IPS DF 4.7 (cell line): Measurements from ENCODE around the gene LAMTOR2.

ENCODE experiments used
- DNase-seq: peaks from one replicate; pipeline ENCODE4 v3.0.0-alpha.2; 2013; ENCODE audit warnings: low spot score; ENCODE audit errors: extremely low read depth

The LAMTOR2 gene

DNA sequence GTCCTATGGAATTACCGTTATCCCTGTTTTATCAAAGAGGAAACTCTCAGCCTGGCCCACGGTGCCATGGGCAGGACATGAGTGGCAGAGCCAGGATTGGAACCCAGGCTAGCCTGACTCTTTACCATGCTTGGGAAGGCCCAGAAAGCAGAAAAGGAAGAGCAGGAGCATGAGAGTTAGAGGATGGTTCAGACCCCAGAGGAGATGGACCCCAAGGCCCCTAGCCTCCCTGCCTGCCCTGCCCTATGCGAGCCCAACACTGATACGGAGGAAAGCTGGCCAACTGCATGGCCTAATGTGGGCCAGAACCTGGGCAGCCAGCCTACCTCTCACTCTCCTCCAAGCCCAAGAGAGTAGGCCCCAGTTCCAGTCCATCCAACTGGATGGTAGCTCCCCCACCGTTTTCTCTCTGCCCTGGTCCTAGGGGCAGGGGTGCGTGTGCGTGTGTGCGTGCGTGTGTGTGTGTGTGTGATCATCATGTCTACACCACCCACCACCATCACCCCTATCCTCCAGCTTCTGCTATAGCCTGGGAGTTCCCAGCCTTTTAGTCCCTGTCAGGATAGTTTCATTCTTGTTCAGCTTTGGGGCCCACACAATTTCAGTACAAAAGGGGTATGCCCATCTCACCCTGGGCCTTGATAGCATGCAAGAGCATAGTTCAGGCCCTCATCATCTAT, 43.1 kb downstream of the LAMTOR2 start:
- no peak for DNase-seq

DNA sequence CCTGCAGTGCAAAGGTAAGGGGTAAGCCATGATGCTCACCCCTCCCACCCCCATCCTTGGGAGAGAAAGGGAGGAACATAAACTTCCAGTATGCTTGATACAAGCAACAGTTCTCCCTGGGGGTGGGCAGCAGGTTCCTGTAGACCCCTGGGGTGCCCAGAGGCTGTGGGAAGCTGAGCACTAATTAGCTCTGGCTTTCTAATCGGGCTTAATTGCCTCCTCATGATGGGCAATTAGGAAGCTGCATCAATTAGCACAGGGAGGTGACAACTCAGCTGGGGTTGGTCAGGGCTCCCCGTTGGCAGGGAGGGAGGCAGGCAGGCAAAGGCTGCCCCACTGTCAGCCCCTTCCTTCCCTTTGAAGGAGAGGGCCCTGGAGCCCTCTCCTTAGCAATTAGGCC, 44.2 kb downstream of the LAMTOR2 start:
- DNase-seq, result no peak

DNA sequence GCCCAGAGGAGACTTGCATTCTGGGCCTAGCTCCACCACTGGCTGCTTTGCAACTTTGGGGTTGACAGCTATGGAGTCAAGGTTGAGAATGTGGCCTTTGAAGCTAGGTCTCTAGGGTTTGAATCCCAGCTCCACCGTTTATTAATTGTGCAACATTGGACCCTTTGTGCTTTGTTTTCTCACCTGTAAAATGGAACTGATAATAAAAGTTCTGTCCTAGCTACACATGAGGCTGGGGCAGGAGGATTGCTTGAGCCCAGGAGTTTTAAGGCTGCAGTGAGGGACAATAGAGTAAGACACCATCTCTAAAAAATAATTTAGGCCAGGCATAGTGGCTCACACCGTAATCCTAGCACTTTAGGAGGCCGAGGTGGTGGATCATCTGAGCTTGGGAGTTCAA, 44.7 kb downstream of the LAMTOR2 start:
- no peak for DNase-seq

DNA sequence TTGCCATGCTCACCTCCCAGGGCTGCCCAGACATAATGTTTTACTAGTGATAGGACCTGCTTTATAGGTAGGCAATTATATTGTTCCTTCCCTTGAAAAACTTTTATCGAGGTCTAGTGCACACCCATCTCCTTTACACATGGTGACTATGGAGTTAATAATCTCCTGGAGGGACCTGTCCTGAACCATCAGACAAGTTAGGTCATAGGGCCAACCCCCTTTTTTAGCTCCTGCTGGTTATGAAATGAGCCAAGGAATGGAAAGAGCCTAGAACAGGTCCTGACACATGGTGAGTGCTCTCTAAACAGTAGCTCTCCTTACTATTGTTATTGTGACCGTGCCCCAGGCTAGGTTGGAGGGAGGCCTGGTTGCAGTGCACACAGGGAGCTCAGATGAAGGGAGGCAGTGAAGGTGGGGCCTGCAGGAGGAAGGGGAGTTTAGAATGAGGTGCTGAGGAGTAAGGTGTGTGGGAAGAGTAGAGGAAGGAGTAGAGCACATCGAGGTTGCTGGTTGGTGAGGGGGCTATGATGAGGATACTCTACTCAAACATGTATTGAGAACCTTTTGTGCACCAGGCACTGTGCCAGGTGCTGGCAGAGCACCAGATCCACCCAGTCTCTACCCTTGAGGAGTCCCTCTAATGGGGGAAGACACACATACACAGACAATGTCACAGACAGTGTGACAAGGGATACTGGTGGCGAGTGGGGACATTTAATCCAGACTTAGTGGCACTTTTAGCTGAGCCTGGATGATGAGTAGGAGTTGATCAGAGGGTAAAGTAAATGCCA, 45.8 kb downstream of the LAMTOR2 start:
- DNase-seq, result no peak

DNA sequence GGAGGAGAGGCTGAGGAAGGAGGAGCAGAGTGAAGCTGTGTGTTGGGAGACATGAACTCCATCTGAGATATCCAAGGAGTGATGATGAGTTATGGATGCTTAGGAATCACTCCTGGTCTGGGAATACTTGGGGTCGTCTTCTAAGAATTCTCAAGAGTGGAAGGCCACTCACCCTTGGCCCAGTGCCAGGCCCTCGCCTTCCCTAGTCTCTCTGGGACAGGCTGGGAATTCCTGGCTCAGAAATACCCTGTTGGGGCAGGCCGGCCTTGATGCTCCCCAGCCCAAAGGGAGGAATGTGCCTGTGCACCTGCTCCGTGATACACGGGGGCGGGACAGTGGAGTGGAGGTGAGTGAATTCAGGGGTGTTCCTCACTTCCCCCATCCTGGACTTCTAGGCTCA, 47.3 kb downstream of the LAMTOR2 start:
- DNase-seq, result no peak

DNA sequence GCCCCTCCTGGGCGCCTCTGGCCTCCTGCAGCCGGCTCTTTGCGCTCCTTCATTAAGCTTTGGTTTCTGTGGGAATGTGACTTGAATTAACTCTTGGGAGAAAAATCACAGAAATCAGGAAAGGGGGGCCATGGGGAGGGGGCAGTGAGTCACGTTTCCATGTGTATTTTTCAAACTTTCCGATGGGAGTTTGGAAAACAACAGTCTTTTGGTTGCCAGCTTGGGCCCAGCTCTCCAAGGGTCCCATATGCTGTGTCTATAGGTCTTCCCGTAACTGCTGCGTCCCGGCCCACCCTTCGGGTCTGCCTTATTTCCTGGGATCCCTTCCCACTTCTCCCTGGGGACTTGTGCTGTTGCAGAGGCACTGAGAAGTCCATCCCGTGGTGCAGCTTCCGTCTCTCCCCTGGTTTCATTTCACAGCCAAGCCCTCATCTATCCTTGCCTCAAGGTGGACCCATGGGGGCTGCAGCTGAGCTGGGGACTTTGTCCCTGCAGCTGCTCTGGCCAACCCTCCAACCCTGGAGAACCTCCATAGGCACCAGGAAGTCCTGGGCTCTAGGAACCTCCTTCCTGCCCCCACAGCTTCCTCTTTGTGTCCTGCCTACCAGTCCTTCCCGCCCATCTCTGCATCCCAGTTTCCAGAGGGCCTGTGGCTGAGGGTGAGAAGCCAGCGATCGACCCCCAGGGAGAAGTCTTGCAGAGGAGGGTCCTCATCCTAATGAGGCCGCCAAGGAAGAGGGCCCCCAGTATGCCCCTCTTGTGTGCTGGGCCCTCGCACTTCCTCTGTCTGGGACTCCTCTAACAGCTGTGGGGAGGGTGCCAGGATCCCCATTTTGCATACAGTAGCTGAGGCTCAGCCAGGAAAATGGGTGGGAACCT, 48.3 kb downstream of the LAMTOR2 start:
- DNase-seq, result no peak

DNA sequence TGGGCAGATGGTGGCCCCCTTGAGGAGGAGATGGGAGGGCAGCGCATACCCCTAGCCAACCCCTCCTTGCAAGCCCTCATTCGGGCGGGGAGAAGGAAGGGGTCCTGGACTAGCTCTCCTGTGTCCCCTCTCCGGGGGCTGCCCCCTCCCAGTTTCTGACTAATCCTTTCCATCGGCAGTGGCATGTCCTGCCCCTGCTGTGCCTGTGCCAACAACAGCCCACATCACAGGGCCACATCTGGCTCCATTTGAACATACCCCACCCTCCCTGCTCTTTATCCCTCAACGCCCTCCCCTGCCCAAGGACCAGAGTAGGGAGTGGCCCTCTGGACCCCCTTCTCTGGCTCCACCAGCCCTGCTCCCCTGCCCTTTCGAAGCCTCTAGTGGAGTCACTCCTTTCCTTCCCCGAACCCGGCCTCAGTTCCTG, 49.0 kb downstream of the LAMTOR2 start:
- no peak for DNase-seq

DNA sequence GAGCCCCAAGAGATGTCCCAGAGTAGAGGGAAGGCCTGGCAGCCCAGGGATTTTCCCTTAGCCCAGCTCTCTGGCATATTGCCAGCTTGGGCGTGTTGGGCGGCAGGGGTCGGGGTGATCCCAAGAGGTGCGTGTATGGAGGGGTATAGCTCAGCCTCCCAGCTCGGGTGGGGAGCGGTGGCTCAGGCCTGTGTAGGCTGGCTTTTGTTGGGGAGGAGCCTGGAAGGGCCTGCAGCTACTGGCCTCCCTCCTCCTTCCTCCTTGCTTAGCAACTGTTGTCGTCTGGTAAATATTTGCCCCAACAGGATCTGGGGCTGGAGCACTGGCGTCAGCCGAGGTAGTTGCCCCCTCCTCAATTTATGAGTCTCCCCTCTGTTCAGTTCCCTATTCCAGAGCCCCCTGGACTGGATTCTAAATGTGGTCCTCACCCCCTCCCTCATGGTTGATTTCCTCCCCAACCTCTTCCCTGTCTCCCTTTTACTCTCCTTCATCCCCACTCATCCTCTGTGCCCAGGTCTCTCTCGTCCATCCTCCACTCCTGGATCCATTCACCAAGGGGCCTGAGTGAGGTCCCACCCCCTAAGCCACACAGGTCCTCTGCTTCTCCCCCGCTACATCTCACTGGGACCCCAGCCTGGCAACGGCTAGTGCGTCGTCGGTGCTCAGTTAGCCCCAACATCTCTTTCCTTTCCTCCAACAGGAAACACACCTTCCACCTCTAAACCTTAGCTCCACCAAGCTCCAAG, 49.7 kb downstream of the LAMTOR2 start:
- no peak for DNase-seq

DNA sequence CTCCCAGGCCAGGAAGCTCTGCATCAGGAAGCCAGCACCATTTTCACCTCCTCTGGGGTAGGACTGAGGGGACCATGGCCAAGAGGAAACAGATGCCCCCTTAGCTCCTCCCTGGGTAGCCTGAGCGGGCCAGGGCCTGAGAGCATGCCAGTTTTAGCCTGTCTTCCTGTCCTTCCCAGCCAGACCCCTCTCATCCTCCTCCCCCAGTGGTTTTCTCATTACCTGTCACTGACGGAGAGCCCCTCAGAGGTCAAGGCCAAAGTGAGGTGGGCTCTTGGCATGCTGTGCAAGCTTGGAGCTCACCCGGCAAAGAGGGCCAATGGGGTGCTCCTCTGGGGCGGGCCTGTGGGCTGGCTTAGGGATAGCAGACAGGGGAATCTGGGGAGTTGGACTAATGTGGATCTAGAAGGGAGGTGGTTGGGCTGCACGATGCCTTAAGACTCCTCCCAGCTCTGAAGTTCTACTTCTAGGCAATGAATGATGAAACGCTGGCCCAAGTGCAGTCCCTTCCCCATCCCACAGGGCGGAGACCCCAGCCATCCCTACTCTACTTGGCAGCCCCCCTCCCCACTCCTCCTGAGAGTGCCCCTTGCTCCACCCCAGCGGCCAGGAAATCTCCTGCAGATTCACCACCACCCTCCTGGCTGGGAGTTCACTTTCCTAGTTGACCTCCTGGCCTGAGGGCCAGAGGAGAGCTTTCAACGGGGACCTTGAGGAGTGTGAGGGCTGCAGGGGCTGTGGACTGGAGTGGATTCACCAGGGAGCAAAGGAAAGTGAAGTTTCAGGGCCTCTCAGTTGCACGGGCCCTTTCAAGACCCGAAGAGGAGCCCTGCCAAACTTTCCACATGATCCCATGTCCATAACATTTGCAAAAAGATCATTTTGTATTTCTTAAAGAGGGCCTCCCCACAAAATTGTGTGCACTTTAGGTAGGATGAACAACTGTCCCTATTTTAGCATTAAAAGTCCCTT, 50.6 kb downstream of the LAMTOR2 start:
- DNase-seq, result no peak

DNA sequence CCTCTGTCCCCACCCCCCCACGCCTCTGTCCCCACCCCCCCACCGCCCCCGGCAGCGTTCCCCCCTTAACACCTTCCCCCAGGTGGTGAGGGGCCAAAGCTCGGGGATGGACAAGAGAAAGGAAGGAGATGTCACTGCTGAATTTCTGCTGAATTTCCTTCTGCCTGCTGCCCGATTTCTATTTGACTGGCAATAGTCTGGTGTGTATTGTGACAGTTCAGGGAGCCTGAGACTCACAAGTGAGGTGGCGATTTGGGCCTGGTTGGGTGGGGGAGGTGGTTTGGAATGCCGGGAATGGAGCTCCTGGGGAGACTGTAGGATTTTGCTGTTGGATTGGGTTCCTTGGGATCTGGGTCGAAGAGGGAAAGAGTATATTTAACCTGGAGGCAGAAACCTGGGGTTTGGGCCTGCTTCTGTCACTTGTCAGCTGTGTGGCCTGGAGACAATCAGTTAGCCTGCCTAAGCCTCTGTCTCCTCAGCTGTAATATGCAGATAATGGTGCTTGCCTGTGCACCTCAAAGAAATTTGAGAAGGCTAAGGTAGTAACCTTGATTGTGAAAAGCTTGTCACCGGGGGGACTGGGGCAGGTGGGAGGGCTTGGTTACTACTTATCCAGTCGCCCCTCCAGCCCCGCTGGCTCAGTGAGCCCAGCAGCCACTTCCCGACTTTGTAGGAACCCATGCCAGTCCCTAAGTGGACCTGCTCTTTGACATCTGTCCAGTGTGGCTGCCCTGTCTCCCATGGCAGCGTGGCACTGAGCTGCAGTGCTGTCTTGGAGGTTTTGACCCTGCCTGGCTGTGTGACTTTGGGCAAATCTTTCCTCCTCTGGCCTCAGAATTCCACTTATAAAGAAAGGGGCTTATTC, 52.3 kb downstream of the LAMTOR2 start:
- no peak for DNase-seq

DNA sequence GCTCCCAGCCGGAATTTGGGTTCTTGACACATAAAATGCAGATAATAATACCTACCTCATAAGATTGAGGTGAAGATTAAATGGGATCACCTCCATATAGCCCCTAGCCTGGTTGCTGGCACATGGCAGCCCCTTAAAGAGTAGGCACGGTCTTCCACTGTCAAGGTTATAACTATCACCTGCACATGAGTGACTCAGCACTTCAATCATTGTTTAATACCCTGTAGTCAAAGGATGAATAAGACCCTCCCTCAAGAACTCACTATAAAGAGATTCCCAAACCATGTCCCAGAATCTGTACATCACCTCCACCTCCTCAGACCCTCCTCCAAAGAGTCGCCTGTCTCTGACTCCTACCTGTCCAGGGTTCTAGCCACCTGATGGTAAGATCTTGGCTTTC, 53.5 kb downstream of the LAMTOR2 start:
- no peak for DNase-seq
